Caco-2 (cell line): Measurements from ENCODE around the gene DRAM1. TPM values are rescaled to one million over a fixed set of nuclear protein-coding genes. Genes with fewer than 3 reads are reported as not detected.
"Not testable (repeated sequence)": the region's sequence is repeated elsewhere in the genome, so short reads cannot be mapped to it uniquely, and the experiment has no call there.

Source experiments
- BruUV-seq: library from RNA; stranded (reverse); fragments of 400-500 nt; replicated peaks from 2 replicates; lab custom pipeline; 2021; lab: Mats Ljungman, UMichigan
- CTCF ChIA-PET: fragments of 300-600 bp; sonication (Branson Sonifier 250); formaldehyde crosslinking; loops from one replicate; lab custom pipeline; 2022; ENCODE audit warnings: antibody characterized with exemption; lab: Charles Lee
- POLR2A ChIA-PET: fragments of 300-600 bp; sonication (Branson Sonifier 250); formaldehyde crosslinking; loops from one replicate; lab custom pipeline; 2022; ENCODE audit warnings: antibody characterized with exemption; lab: Charles Lee
- DNase-seq, 2 experiments: peaks; one replicate each; pipeline versions ENCODE4 v3.0.0 to v3.0.0-alpha.2; 2020 to 2022
- H3K27me3 ChIP-seq: replicated peaks from 2 replicates; pipeline ENCODE4 v1.6.0; 2011; ENCODE audit warnings: low read length; ENCODE audit not compliant: control insufficient read depth, insufficient read depth
- H3K36me3 ChIP-seq: 2 replicates; pipeline ENCODE4 v1.5.1; 2011; ENCODE audit warnings: low read length; ENCODE audit not compliant: control insufficient read depth, insufficient read depth
- H3K4me1 ChIP-seq: fragments of 250-450 bp; sonication (Bioruptor Pico); 2 replicates; pipeline ENCODE4 v1.5.1; 2020; ENCODE audit warnings: mild to moderate bottlenecking
- H3K4me3 ChIP-seq: 2 replicates; pipeline ENCODE4 v1.5.1; 2011; ENCODE audit warnings: low read depth, mild to moderate bottlenecking, control low read depth, low read length
- H3K9me3 ChIP-seq: fragments of 250-450 bp; sonication (Bioruptor Pico); 2 replicates; pipeline ENCODE4 v1.5.1; 2020; ENCODE audit warnings: mild to moderate bottlenecking, moderate library complexity
- H3K27ac Mint-ChIP-seq: one replicate; pipeline ENCODE4 v1.8.0; 2022; ENCODE audit warnings: mixed read lengths; ENCODE audit not compliant: unreplicated experiment
- H3K27me3 Mint-ChIP-seq: one replicate; pipeline ENCODE4 v1.8.0; 2022; ENCODE audit warnings: mixed read lengths; ENCODE audit not compliant: insufficient read depth, unreplicated experiment
- H3K36me3 Mint-ChIP-seq: one replicate; pipeline ENCODE4 v1.8.0; 2022; ENCODE audit warnings: mild to moderate bottlenecking, mixed read lengths; ENCODE audit not compliant: insufficient read depth, unreplicated experiment
- H3K4me1 Mint-ChIP-seq: one replicate; pipeline ENCODE4 v1.8.0; 2022; ENCODE audit warnings: low read depth, mixed read lengths; ENCODE audit not compliant: unreplicated experiment
- H3K4me3 Mint-ChIP-seq: one replicate; pipeline ENCODE4 v1.8.0; 2022; ENCODE audit warnings: mild to moderate bottlenecking, moderate library complexity, mixed read lengths; ENCODE audit not compliant: unreplicated experiment
- H3K9me3 Mint-ChIP-seq: one replicate; pipeline ENCODE4 v1.8.0; 2022; ENCODE audit warnings: mixed read lengths; ENCODE audit not compliant: unreplicated experiment
- CTCF ChIP-seq, 2 experiments: fragments of 200-600 bp in 1 of 2; IDR thresholded peaks; 1 replicate in 1 of 2; 2 replicates in 1 of 2; pipeline versions ENCODE4 v1.5.1 to v1.8.0; 2011 to 2022; ENCODE audit warnings: antibody characterized with exemption in 1 of 2, control low read depth in 1 of 2, inconsistent platforms in 1 of 2, low read depth in 1 of 2, low read length in 1 of 2, mild to moderate bottlenecking in 1 of 2, moderate library complexity in 1 of 2; ENCODE audit not compliant: insufficient read depth in 1 of 2, severe bottlenecking in 1 of 2, unreplicated experiment in 1 of 2
- intact Hi-C: fragments of 100-400 bp; cut with micrococcal nuclease; formaldehyde crosslinking; loops from one replicate; pipeline ENCODE4 v1.10.0; 2022; ENCODE audit not compliant: unreplicated experiment
- total RNA-seq: library from RNA; stranded (reverse); gene quantifications from 2 replicates; pipeline ENCODE4 v1.2.3, GENCODE V29; 2022

The DRAM1 gene
- total RNA-seq, 1 experiment from 2014 or later: 46.4 TPM

GRCh38 chr12:101862245-101862644, 15.1 kb upstream of the DRAM1 start:
- Mint-ChIP-seq H3K27me3 (no peaks in the 10 kb centered on the region), H3K27ac (no peak overlapping the region), H3K9me3 (no peaks in the 10 kb centered on the region), H3K36me3 (no peaks in the 10 kb centered on the region), H3K4me3 (no peak overlapping the region), H3K4me1 (no peaks in the 10 kb centered on the region)
- H3K9me3 ChIP-seq: 0 out of 2 replicates have a peak, but pooled peaks cover 9% of the 10 kb centered on the region
- H3K36me3 ChIP-seq: no peaks in the 10 kb centered on the region
- DNase-seq: no peak
- no peaks in the 10 kb centered on the region for H3K27me3 ChIP-seq
- no peaks in the 10 kb centered on the region for H3K4me1 ChIP-seq
- POLR2A ChIA-PET: no interaction called here
- no peak overlapping the region for H3K4me3 ChIP-seq
- TF ChIP-seq CTCF (IDR thresholded peaks at IDR 0.05; ENCODE audit: insufficient read depth in 1 of 2, low read depth in 1 of 2, low read length in 1 of 2, severe bottlenecking in 1 of 2, unreplicated experiment in 1 of 2): no peak
- intact Hi-C loops: no loop called here
- CTCF ChIA-PET: no interaction called here
- BruUV-seq: no TSS peak

GRCh38 chr12:101863981-101864380, 13.4 kb upstream of the DRAM1 start:
- Histone ChIP-seq H3K36me3 (no peaks in the 10 kb centered on the region), H3K27me3 (no peaks in the 10 kb centered on the region), H3K4me1 (no peaks in the 10 kb centered on the region), H3K9me3 (0 out of 2 replicates have a peak, but pooled peaks cover 9% of the 10 kb centered on the region), H3K4me3 (no peak overlapping the region)
- H3K27ac Mint-ChIP-seq: no peak overlapping the region
- intact Hi-C loops: no loop called here
- CTCF ChIA-PET: no interaction called here
- no peak for TF ChIP-seq CTCF (IDR thresholded peaks at IDR 0.05; ENCODE audit: insufficient read depth in 1 of 2, low read depth in 1 of 2, low read length in 1 of 2, severe bottlenecking in 1 of 2, unreplicated experiment in 1 of 2)
- H3K27me3 Mint-ChIP-seq: no peaks in the 10 kb centered on the region
- no peak for DNase-seq
- no peaks in the 10 kb centered on the region for H3K4me1 Mint-ChIP-seq
- H3K9me3 Mint-ChIP-seq: no peaks in the 10 kb centered on the region
- H3K4me3 Mint-ChIP-seq: no peak overlapping the region
- POLR2A ChIA-PET: no interaction called here
- H3K36me3 Mint-ChIP-seq: no peaks in the 10 kb centered on the region
- no TSS peak for BruUV-seq

GRCh38 chr12:101866615-101867373, 10.6 kb upstream of the DRAM1 start:
- no peaks in the 10 kb centered on the region for H3K9me3 Mint-ChIP-seq
- Histone ChIP-seq H3K9me3 (0 out of 2 replicates have a peak, but pooled peaks cover 9% of the 10 kb centered on the region), H3K4me1 (no peaks in the 10 kb centered on the region), H3K4me3 (no peak overlapping the region), H3K27me3 (no peaks in the 10 kb centered on the region), H3K36me3 (no peaks in the 10 kb centered on the region)
- H3K4me1 Mint-ChIP-seq: no peaks in the 10 kb centered on the region
- no peak for DNase-seq
- no TSS peak for BruUV-seq
- no peaks in the 10 kb centered on the region for H3K36me3 Mint-ChIP-seq
- intact Hi-C loops: no loop called here
- no peaks in the 10 kb centered on the region for H3K27me3 Mint-ChIP-seq
- POLR2A ChIA-PET: no interaction called here
- no peak for TF ChIP-seq CTCF (IDR thresholded peaks at IDR 0.05; ENCODE audit: insufficient read depth in 1 of 2, low read depth in 1 of 2, low read length in 1 of 2, severe bottlenecking in 1 of 2, unreplicated experiment in 1 of 2)
- no peak overlapping the region for H3K27ac Mint-ChIP-seq
- no peak overlapping the region for H3K4me3 Mint-ChIP-seq
- CTCF ChIA-PET: no interaction called here

- H3K4me1 ChIP-seq, BruUV-seq, H3K27me3 Mint-ChIP-seq, DNase-seq, intact Hi-C loops, H3K9me3 ChIP-seq, H3K36me3 ChIP-seq, H3K27me3 ChIP-seq, CTCF ChIA-PET, H3K9me3 Mint-ChIP-seq, H3K4me3 Mint-ChIP-seq, H3K4me1 Mint-ChIP-seq, H3K4me3 ChIP-seq, H3K27ac Mint-ChIP-seq, H3K36me3 Mint-ChIP-seq, POLR2A ChIA-PET: not testable (repeated sequence)
Measured at GRCh38 chr12:101867619-101868018, 9.8 kb upstream of the DRAM1 start.
